H1 (cell line): ENCODE measurements around the gene WDFY1. TPM values are rescaled to one million over a fixed set of nuclear protein-coding genes. Genes with fewer than 3 reads are reported as not detected.

Source experiments
- BCL11A ChIP-seq, 2 experiments: IDR thresholded peaks; one replicate each; pipeline ENCODE4 v1.6.1; 2011; ENCODE audit warnings: low read depth in 2 of 2, low read length in 2 of 2, mild to moderate bottlenecking in 2 of 2
- CREB1 ChIP-seq: IDR thresholded peaks from 2 replicates; pipeline ENCODE4 v1.6.1; 2012; ENCODE audit warnings: inconsistent platforms
- HDAC6 ChIP-seq: IDR thresholded peaks from one replicate; pipeline ENCODE4 v1.7.1; 2012; ENCODE audit warnings: low read depth, mild to moderate bottlenecking, inconsistent platforms, low read length, moderate library complexity
- JUND ChIP-seq: IDR thresholded peaks from 2 replicates; pipeline ENCODE4 v1.6.1; 2011; ENCODE audit warnings: mild to moderate bottlenecking, improper control_type of control experiment, low read length
- KDM1A ChIP-seq: fragments of 200-600, 300-600 bp; sonication (generic); IDR thresholded peaks from 2 replicates; pipeline ENCODE4 v1.7.1; 2016; ENCODE audit warnings: mild to moderate bottlenecking, low read length, borderline replicate concordance
- SUZ12 ChIP-seq: fragments of 200-600 bp; sonication (generic); IDR thresholded peaks from 2 replicates; pipeline ENCODE4 v1.6.1; 2012; ENCODE audit warnings: mild to moderate bottlenecking, inconsistent platforms, low read length, moderate library complexity, mixed read lengths
- polyA plus RNA-seq, 7 experiments: library from polyadenylated mRNA; depleted of rRNA in 3 of 7; stranded (reverse) in 5 of 7; unstranded in 2 of 7; fragments of >200 nt in 5 of 7; fragments of 200-250 nt in 2 of 7; gene quantifications; 1 replicate in 5 of 7; 2 replicates in 1 of 7; 4 replicates in 1 of 7; pipeline versions ENCODE4 v1.2.1 to v1.2.3, GENCODE V29; 2011 to 2013; ENCODE audit warnings: missing spikeins in 2 of 7, mixed read lengths in 2 of 7
- total RNA-seq: library from RNA; stranded (reverse); fragmentation: NEBNext Ultra II Directional; extraction: Animal tissue kit (Norgen Biotek cat#: 25700); gene quantifications from 2 replicates; pipeline ENCODE4 v1.2.1, GENCODE V29; 2021

WDFY1 gene
- total and polyA plus RNA-seq, 2 of the 8 experiments (the other 6 are each of a cell fraction or from before 2014, with no cell fraction given), result 68.4 to 94.7 TPM

- TF ChIP-seq CREB1, result no peak
- no peak for TF ChIP-seq KDM1A
- TF ChIP-seq HDAC6, result no peak
- no peak for TF ChIP-seq SUZ12
- no peak for TF ChIP-seq JUND
- TF ChIP-seq BCL11A (IDR thresholded peaks at IDR 0.05; ENCODE audit: low read depth in 2 of 2, low read length in 2 of 2), result no peak
- TF ChIP-seq, all 59 proteins: peak for 0
Observed at GRCh38 chr2:223886726-223887125, 58.4 kb downstream of the WDFY1 start (continued).
